Middle frontal gyrus (tissue), 1 donor: ENCODE measurements around the gene KLF16.
A peak's percentile ranks its signal among the peaks of the same experiment; 100 is the strongest.
"Not testable (repeated sequence)": the region's sequence is repeated elsewhere in the genome, so short reads cannot be mapped to it uniquely, and the experiment has no call there.

Source experiments
- DNase-seq: peaks from one replicate; pipeline ENCODE4 v3.0.0-alpha.2; 2015; ENCODE audit warnings: low spot score; ENCODE audit errors: extremely low spot score

KLF16 gene

DNA sequence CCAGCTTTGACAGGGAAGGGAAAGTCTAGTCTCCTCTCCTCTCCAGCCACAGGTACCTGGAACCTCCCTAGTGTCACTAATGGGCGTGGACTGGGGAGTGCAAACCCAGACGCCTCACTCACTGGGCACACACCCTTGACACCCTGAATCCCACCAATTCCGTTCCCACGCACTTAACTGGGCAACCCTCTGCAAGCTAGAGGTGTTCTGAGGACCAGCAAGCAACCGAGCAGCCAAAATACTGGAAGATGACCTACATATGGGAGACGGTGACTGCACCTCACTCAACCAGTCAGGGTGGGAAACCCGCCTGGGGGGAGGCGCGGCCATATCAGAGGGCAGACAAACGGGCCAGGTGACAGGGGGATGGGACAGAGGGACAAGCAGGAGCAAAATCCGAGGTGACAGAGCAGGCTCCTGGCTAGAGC, 20.9 kb upstream of the KLF16 start:
- DNase-seq, result no peak

DNA sequence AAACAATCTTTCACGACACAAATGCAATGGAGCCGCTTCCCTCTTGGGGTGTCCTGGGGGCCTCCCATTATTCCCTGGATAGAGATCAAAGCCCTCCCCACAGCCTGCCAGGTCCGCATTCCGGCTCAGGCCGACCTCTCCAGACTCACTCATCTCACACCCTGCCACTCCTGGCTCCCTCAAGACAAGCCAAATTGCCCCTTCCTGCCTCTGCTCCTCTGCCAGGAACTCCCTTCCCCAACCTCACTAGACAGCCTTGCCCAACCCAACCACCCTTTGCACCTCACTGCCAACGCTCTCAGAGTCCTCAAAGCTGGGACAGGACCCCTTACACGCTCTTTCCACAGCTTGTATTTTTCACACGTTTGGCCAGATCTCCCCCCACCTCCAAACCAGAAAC, 20.4 kb upstream of the KLF16 start:
- DNase-seq, result no peak

GRCh38 chr19:1882786-1883692, 19.7 kb upstream of the KLF16 start:
- no peak for DNase-seq

DNA sequence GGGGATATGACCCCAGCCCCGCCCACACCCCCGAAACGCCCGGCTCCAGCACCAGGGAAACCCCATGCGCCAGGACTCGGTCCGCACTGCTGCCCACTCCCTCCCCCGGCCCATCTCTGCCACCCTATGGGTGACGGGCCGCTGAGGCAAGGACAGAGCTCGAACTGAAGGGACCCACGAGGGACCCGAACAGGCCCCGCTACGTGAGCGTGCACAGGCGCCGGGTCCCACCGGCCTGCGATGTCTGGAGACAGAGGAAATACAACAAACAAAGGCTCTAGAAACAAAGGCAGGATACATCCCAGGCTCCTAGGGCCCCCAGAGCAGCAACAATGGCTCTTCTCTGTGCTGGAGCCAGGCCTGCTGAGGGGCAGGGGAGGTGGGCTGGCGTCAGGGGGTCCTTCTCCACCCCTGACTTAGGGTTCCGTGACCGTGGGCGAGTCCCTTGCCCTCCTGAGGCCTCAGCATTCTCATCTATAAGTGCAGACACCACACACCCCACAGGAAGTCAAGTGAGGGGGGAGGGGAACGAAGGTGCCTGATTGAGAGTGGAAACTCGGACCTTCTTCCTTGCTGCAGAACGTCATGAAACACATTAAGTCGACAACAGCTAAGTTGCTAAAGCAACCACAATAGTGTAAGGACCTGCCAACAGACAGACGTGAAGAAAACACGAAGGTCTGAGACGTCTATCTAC, 18.9 kb upstream of the KLF16 start:
- no peak for DNase-seq

DNA sequence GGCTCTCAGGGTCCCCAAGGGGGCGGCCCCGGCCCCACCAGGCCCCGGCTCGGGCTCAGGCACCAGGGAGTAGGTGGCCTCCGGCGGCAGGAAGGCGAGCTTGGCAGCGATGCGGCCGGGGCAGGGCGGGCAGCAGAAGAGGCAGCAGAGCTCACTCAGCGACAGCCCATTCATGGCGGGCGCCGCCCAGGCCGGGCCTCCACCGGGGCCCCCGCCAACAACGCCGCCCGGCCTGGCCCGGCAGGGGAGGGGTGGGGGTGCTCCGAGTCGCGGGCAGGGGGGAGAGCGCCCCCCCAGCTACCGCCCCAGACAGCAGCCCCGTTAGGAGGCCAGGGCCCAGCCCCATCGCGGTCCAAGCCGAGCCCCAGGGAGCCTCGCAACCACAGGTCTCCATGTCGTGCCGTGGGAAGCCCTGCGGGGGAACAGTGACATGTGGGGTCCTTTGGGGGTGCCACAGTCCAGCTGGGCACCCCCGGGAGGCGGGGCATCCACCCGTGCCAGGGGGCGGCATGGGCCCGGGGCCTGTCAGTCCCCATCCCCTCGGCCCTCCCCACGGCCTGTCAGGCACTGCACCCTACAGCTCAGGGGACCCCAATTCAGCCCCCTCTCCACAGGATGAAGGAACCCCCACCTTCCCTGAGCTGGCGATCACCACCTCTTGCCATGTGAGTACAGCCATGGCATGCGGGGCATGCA, 18.2 kb upstream of the KLF16 start:
- not testable (repeated sequence) for DNase-seq

DNA sequence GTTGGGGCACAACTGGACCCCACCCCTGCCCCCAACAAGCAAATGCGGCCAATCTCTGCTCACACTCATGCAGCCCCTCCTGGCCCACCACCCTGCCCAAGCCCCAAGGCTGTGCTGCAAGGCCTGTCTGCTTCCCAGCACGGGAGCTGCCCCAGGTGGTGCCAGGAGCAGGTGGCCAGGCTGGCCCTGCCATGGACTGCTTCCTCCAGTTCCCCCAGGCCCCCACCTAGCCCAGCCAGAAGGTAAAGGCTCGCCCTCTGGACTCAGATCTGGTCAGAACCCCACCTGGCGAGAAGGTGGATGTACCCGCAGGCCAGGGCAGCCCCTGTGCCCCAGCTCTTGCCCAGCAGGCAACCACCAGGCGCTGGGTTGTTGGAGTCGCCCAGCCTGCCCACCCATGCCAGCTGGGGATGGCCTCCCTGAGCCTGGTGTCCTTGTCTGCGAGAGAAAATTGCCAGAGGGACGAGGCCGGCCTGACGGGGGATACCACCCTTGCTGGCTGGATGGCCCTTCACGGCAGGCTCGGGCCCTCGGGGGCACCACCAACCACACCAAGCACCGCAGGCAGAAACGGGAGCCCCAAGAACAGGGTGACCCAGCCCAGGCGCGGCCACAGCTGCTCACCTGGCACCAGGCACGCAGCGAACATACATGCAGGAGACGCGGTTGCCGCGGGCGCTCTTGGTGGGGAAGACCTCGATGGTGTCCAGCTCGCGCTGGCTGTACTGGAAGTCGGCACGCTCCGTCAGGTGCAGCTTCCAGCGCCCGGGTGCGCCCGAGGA, 17.4 kb upstream of the KLF16 start:
- DNase-seq, result no peak

- not testable (repeated sequence) for DNase-seq
Observed at GRCh38 chr19:1879982-1880381, 16.6 kb upstream of the KLF16 start.

GRCh38 chr19:1878583-1878982, 15.2 kb upstream of the KLF16 start:
- not testable (repeated sequence) for DNase-seq

GRCh38 chr19:1877280-1877660, 13.9 kb upstream of the KLF16 start:
- DNase-seq, result not testable (repeated sequence)

DNA sequence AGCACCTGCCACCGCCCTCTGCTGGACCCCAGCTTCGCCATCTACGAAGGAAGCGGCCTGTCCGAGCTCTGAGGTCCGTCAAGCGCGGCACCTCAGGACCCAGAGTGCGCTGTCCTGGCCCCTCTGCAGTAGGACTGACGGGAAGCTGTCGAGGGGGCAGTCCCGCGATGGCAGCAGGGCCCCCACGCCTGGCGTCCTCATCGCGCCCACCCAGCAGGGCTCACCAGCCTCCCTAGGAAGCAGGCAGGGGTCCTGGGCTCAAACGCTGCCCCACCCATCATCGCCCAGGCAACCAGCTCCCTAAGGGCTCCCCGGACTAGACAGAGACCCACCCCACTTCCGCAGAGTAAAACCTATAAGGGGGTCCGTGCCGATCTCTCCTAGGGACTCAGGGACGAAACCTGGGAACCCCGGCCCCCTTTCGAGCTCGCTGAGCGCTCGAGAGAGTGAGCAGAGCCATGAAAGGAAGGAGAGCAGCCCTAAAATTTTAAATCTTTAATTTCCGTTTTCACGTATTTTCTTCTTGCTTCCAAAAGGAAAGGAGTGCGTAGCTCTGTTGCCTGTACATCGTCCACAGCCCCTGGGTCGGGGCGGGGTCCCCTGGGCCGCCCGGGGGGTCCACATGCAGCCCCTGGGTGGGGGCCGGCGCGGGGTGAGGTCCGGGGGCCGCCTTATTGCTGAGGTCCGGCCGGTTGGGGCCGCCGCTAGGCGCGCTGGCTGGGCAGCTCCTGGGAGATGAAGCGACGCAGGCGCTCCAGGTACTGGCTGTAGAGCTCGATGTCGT, 13.3 kb upstream of the KLF16 start:
- DNase-seq, result not testable (repeated sequence)

DNA sequence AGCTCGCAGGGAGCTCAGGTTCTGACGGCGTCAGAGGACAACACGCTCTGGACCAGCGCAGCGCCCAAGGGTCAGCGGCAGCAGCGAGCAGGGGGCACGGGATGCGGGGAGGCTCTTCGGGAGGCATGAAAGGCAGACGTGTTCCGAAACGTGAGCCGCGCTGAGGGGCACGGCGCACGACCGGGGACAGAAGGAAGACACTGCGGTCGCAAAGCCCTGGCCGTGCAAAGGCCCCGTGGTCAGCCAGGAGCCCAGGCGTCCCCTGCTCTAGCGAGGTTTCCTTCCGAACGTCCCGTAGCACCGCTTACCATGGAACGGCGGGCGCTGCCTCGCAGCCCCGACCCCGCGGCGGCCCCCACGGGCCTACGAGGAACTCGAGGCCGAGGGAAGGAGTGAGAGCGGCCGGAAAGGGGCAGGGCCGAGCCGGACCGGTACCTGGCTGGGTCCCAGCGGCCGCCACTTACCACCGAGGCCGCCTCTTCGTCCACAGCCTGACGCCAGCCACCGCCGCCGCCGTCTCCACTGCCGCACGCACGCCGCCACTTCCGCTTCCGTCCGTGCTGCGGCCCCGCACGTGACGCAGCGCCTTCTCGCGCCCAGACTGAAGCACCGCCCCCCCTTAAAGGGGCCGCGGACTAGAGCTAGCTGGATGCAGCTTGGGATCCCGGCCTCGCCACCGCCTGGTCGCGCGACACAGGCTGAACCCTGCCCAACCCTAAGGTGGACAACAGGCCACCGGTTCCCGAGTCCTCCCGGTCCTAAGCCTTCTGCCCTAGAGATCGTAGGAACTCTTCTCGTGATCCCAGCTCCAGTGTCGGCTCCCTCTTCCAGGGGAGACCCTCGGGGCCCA, 12.5 kb upstream of the KLF16 start:
- DNase-seq, result peak; percentile 90

- DNase-seq, result not testable (repeated sequence)
Observed at GRCh38 chr19:1875265-1875645, 11.9 kb upstream of the KLF16 start.

- DNase-seq, result no peak
Observed at GRCh38 chr19:1874554-1875185, 11.3 kb upstream of the KLF16 start.

GRCh38 chr19:1873524-1874473, 10.4 kb upstream of the KLF16 start:
- no peak for DNase-seq

GRCh38 chr19:1872807-1873523, 9.6 kb upstream of the KLF16 start:
- no peak for DNase-seq

DNA sequence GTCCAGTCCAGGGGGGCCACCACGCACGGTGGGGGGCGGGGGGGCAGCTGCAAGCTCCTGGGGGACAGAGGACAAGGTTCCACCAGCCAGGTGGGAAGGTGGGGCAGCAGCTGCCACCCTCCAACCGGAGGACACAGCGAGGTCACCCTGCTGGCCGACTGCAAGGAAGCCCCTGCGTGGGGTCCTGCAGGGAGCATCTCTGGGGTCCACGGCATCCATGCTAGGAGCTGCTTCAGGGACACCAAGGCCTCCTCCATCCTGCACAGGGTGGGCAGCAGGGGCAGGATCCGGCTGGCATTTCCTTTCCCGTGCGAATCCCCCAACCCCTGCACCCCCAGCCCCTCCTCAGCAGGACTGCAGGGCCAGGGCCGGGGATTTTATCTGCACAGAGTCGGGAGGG, 8.3 kb upstream of the KLF16 start:
- no peak for DNase-seq

GRCh38 chr19:1871140-1871597, 7.8 kb upstream of the KLF16 start:
- DNase-seq, result no peak
